ENCODE data around the gene LRRC74A. TPM values are rescaled to one million over a fixed set of nuclear protein-coding genes. Genes with fewer than 3 reads are reported as not detected.

The LRRC74A gene
- not detected for total RNA-seq

DNA sequence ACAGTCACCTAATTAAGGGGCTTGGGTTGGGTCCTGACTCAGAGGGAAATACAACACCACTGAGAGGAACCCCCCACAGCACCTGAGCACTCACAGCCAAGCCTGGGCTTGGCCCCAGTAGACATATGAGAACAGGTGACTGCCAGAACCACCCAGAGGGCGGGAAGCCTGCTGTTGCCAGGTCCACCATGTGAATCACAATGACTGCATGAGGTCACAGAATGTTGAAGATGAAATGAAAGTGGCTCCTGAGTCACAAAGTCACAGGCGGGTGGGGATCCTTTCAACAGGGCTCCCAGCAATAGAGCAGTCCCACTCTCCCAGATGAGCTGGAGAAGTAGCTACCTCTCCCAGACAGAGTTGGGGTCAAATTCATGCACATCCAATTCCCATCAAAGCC is at the start of gene LRRC74A:
TSS of gene LRRC74A (plus strand) at position 287 of the 400 bp plus-strand sequence. CDS start 290 bp downstream, outside the sequence.
- ATAC-seq (peak; percentile 7 to 20), DNase-seq (ENCODE audit: low spot score in 2 of 2) (no peak)
- H3K36me3 Mint-ChIP-seq, result no peaks in the 10 kb centered on the region
- no peak within 1 kb of the TSS for H3K27ac Mint-ChIP-seq
- H3K9me3 Mint-ChIP-seq, result no peaks in the 10 kb centered on the region

DNA sequence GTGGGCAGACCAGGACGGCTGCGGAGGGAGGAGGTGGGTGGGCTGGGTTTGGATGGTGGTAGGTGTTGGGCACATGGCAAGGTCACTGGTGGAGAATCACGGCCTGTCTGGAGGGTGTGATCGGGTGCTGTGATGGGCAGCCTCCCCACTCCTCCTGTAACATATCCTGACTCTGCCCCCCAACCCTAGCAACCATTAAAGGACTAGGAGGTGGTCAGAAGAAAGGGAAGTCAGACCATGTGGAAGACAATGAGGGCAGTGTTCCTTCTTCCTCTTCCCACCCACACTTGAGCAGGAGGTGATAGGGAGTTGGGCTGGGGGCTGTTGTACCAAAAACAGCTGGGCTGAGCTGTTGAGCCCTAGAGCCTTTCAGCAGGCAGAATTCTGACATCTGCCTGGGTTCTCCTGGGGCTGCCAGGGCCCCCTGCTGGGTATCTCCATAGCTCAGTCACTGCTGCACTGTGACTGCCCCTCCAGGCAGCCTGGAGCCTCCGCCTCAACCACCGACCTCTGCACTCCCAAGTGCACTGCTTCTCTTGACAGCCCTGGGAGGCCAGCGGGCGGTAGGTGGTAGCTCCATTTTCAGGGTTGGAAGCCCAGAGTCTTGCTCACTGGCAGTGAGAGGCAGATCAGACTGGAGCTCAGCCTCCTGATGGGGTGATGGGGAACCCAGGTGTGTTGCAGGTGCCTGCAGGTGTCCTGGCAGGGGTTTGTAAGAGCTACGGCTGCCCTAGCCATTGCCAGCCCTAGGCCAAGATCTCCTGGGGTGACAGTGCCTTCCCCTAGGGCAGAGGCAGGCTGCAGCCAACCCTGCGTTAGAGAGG is 49.6 kb upstream of the LRRC74A start:
- Mint-ChIP-seq H3K9me3 (no peaks in the 10 kb centered on the region), H3K27ac (no peak overlapping the region), H3K36me3 (peaks cover 0 to 5% of the 10 kb centered on the region in 2 donors)
- DNase-seq (ENCODE audit: low spot score in 2 of 2) (no peak), ATAC-seq (peak in 1 of 2 donors; percentile 32)

GRCh38 chr14:76777721-76778120 is 48.5 kb upstream of the LRRC74A start:
- H3K27ac Mint-ChIP-seq, result no peak overlapping the region
- no peak for DNase-seq (ENCODE audit: low spot score in 2 of 2)
- ATAC-seq, result no peak
- H3K9me3 Mint-ChIP-seq, result no peaks in the 10 kb centered on the region
- H3K36me3 Mint-ChIP-seq, result peaks cover 0 to 5% of the 10 kb centered on the region in 2 donors

DNA sequence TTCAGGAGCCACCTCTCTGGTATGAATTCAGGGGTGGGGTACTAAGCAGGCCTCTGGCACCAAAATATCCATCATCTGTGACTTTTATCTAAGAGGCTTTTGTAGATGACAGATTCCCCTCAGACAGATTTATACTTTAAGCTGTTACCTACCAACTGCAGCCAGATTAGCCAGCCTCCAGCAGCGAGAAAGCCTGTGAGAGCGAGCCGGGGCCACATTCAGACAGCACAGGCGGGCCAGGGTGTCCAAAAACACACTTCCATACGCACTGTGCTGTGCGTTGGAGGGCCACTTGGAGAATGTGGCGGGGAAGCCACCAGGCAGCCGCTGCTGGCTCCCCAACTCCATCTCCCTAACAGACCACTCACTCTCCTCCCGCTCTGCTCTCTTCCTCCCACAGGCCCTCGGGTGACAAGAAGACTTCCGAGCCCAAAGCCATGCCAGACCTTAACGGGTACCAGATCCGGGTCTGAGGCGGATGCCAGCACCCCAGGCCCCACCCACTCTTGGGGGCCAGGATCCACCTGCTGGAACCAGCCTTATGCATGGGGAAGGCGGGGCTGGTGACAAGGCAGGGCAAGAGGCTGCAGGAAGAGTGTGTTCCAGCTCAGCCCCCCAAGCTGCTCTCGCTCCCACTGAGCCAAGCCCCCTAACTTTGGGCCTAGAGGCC is 47.5 kb upstream of the LRRC74A start:
- peaks cover 0 to 5% of the 10 kb centered on the region in 2 donors for H3K36me3 Mint-ChIP-seq

GRCh38 chr14:76779221-76780057 is 46.8 kb upstream of the LRRC74A start:
- peaks cover 0 to 5% of the 10 kb centered on the region in 2 donors for H3K36me3 Mint-ChIP-seq
- no peaks in the 10 kb centered on the region for H3K9me3 Mint-ChIP-seq

More for the DNA sequence above, 47.5 kb upstream of the LRRC74A start:
- peak overlapping the region in 1 of 2 donors; percentile 36 for H3K27ac Mint-ChIP-seq
- DNase-seq (ENCODE audit: low spot score in 2 of 2) (no peak), ATAC-seq (no peak)
- H3K9me3 Mint-ChIP-seq, result no peaks in the 10 kb centered on the region

DNA sequence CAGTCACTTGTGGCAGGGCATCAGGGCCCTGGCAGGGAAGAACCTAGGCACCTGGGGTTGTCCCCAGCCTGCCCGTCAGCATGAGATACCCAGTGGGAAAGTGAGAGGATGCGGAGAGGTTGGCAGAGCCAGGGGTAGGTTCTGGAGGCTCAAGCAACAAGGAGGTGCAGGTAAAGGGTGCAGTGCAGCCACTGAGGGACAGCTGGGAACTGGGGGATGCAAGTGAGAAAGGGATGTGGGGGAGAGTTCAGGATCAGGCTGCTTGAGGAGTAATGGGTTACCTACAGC is 46.2 kb upstream of the LRRC74A start:
- Mint-ChIP-seq H3K9me3 (no peaks in the 10 kb centered on the region), H3K27ac (peak overlapping the region; percentile 83 to 93), H3K36me3 (peaks cover 0 to 5% of the 10 kb centered on the region in 2 donors)
- DNase-seq (ENCODE audit: low spot score in 2 of 2), result no peak
- no peak for ATAC-seq

More at GRCh38 chr14:76779221-76780057, 46.8 kb upstream of the LRRC74A start:
- H3K27ac Mint-ChIP-seq, result peak overlapping the region in 1 of 2 donors; percentile 83
- DNase-seq (ENCODE audit: low spot score in 2 of 2) (no peak), ATAC-seq (no peak)

GRCh38 chr14:76780360-76780759 is 45.8 kb upstream of the LRRC74A start:
- DNase-seq (ENCODE audit: low spot score in 2 of 2) (no peak), ATAC-seq (no peak)
- H3K27ac Mint-ChIP-seq, result peak overlapping the region; percentile 83 to 93
- no peaks in the 10 kb centered on the region for H3K9me3 Mint-ChIP-seq
- peaks cover 0 to 5% of the 10 kb centered on the region in 2 donors for H3K36me3 Mint-ChIP-seq

DNA sequence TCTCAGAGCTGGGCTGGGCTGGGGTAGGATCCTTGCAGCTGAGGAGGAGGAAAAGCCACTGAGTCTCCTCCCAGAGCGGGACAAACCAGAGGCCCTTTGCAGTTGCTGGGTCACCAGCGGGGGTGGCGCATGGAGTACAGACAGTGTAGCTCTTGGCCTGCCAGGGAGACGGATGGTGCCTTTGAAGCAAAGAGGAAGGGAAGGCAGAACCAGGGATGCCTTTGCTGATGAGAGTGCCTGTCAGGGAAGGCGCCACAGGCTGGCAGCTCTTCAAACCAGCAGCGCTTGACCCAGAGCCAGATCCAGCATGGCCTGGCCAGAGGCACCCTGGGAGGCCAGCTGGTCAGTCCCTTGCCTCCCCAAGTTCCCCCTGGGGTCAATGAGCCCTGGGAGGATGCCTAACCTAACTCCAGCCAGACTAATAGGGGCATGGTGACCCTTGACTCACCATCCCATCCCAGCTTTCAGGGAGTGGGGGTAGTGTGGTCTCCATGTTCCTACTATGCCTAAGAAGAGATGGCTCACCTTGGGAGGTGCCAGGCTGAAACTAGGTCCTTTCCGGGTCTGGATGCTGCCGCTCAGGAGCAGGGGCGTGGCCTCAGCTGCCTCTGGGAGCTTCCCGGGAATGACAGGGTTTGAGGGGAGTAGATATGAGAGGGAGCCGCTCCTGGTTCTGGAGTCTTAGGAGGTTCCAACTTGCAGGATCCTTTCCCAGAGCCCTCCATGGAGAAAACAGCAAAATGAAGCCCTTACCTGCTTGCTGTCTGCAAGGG is 45.1 kb upstream of the LRRC74A start:
- peak overlapping the region; percentile 83 to 93 for H3K27ac Mint-ChIP-seq
- no peak for ATAC-seq
- no peaks in the 10 kb centered on the region for H3K9me3 Mint-ChIP-seq
- H3K36me3 Mint-ChIP-seq, result peaks cover 0 to 5% of the 10 kb centered on the region in 2 donors
- DNase-seq (ENCODE audit: low spot score in 2 of 2), result no peak

- peak in 1 of 2 donors; percentile 68 for ATAC-seq
- Mint-ChIP-seq H3K9me3 (no peaks in the 10 kb centered on the region), H3K36me3 (peaks cover 0 to 5% of the 10 kb centered on the region in 2 donors), H3K27ac (peak overlapping the region; percentile 50 to 83)
- DNase-seq (ENCODE audit: low spot score in 2 of 2), result no peak
Measured at GRCh38 chr14:76781648-76782051, 44.6 kb upstream of the LRRC74A start.

GRCh38 chr14:76782115-76782884 is 43.9 kb upstream of the LRRC74A start:
- DNase-seq (ENCODE audit: low spot score in 2 of 2), result no peak
- H3K27ac Mint-ChIP-seq, result peak overlapping the region; percentile 81 to 83
- H3K9me3 Mint-ChIP-seq, result no peaks in the 10 kb centered on the region
- no peak for ATAC-seq
- H3K36me3 Mint-ChIP-seq, result peaks cover 0 to 5% of the 10 kb centered on the region in 2 donors

DNA sequence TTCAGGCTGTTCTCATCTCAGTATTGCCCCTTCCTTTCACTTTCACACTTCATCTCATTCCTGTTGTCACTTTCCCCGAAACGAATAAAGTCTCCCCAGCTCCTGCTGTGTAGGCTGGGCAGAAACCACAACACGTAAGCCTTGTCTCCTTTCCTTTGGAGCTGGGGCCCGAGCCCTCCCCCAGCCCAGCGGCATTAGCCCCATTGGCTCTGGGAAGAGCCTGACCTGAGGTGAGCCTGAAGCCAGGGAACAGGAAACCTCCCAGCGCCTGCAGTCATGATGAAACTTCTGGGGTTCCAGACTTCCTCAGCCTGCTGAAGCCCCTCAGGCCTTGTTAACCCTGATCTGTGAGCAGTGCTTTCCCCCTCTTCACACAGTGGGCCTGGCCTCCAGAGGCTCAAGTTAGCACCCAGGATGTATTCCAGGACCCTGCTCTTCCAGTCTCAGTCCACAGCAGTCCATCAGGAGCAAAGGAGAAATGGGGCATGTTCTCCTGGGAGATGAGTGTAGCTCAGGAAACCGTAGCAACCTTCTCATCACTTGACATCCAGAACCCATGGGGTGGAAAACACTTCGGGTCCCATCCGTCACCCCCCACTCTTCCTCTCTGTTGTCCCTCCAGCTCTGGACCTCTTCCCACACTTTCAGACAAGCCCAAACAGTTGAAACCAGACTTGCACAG is 43.2 kb upstream of the LRRC74A start:
- peak overlapping the region; percentile 81 to 83 for H3K27ac Mint-ChIP-seq
- peaks cover 0 to 5% of the 10 kb centered on the region in 2 donors for H3K36me3 Mint-ChIP-seq
- DNase-seq (ENCODE audit: low spot score in 2 of 2) (no peak), ATAC-seq (peak; percentile 69 to 70)
- no peaks in the 10 kb centered on the region for H3K9me3 Mint-ChIP-seq

- no peaks in the 10 kb centered on the region for H3K9me3 Mint-ChIP-seq
- DNase-seq (ENCODE audit: low spot score in 2 of 2) (no peak), ATAC-seq (no peak)
- H3K27ac Mint-ChIP-seq, result peak overlapping the region in 1 of 2 donors; percentile 26
- H3K36me3 Mint-ChIP-seq, result peaks cover 0 to 5% of the 10 kb centered on the region in 2 donors
Measured at GRCh38 chr14:76784266-76784874, 41.8 kb upstream of the LRRC74A start.

- DNase-seq (ENCODE audit: low spot score in 2 of 2) (peak in 1 of 2 donors; percentile 74), ATAC-seq (peak; percentile 72 to 89)
- H3K36me3 Mint-ChIP-seq, result peaks cover 0 to 5% of the 10 kb centered on the region in 2 donors
- no peaks in the 10 kb centered on the region for H3K9me3 Mint-ChIP-seq
- peak overlapping the region in 1 of 2 donors; percentile 26 for H3K27ac Mint-ChIP-seq
Measured at GRCh38 chr14:76784881-76785280, 41.3 kb upstream of the LRRC74A start.

GRCh38 chr14:76786601-76787000 is 39.6 kb upstream of the LRRC74A start:
- Mint-ChIP-seq H3K9me3 (no peaks in the 10 kb centered on the region), H3K36me3 (no peaks in the 10 kb centered on the region), H3K27ac (peak overlapping the region; percentile 27 to 69)
- ATAC-seq, result no peak
- no peak for DNase-seq (ENCODE audit: low spot score in 2 of 2)

- DNase-seq (ENCODE audit: low spot score in 2 of 2) (no peak), ATAC-seq (no peak)
- no peak overlapping the region for H3K27ac Mint-ChIP-seq
- H3K36me3 Mint-ChIP-seq, result peaks cover 0 to 5% of the 10 kb centered on the region in 2 donors
- H3K9me3 Mint-ChIP-seq, result no peaks in the 10 kb centered on the region
Measured at GRCh38 chr14:76792422-76792821, 33.8 kb upstream of the LRRC74A start.
